HUDEP-2 (cell line): ENCODE results near the gene STARD9.

Source experiments
- DNase-seq, 76 experiments: peaks; one replicate each; lab custom pipeline; 2025; ENCODE audit not compliant: unreplicated experiment in 76 of 76; lab: John Stamatoyannopoulos, UW

Gene STARD9

DNA sequence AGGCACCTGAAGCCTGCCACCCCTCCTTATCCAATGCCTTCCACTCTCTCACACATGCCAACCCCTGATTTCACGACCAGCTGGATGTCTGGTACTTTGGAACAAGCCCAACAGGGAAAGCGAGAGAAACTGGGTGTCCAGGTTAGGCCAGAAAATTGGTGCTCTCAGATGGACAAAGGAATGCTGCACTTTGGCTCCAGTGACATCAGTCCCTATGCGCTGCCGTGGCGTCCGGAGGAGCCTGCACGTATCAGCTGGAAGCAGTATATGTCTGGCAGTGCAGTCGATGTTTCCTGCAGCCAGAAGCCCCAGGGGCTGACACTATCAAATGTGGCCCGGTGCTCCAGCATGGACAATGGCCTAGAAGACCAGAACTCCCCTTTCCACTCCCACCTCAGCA is 116.4 kb downstream of the STARD9 start:
- no peak for DNase-seq

DNA sequence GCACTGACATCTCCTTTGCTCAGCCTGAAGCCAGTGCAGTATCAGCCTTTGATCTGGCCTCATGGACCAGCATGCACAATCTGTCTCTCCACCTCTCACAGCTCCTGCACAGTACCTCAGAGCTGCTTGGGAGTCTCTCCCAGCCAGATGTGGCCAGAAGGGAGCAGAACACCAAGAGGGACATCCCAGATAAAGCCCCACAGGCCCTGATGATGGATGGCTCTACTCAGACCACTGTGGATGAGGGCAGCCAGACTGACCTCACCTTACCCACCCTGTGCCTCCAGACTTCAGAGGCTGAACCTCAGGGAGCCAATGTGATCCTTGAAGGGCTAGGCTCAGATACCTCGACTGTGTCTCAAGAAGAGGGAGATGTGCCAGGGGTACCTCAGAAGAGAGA is 117.1 kb downstream of the STARD9 start:
- no peak for DNase-seq

DNA sequence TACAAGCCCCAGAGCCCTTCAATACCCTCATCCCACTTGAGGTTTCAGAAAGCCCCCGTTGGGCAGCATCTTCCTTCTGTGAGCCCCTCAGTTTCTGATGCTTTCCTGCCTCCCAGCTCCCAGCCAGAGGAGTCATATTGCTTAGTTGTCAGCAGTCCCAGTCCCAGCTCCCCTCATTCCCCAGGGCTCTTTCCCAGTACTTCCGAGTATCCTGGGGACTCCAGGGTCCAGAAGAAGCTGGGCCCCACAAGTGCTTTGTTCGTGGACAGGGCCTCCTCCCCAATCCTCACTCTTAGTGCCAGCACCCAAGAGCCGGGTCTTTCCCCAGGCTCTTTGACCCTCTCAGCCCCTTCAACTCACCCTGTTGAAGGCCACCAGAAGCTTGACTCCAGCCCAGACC is 117.6 kb downstream of the STARD9 start:
- DNase-seq = no peak

DNA sequence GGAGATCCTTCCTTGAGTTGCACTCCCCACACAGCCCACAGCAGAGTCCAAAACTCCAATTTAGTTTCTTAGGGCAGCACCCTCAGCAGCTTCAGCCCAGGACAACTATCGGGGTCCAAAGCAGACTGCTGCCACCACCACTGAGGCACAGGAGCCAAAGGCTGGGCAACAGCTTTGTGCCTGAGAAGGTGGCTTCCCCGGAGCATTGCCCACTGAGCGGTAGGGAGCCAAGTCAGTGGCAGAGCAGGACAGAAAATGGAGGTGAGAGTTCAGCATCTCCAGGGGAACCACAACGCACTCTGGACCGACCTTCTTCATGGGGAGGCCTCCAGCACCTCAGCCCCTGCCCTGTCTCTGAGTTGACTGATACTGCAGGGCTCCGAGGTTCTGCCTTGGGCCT is 118.1 kb downstream of the STARD9 start:
- DNase-seq = no peak

DNA sequence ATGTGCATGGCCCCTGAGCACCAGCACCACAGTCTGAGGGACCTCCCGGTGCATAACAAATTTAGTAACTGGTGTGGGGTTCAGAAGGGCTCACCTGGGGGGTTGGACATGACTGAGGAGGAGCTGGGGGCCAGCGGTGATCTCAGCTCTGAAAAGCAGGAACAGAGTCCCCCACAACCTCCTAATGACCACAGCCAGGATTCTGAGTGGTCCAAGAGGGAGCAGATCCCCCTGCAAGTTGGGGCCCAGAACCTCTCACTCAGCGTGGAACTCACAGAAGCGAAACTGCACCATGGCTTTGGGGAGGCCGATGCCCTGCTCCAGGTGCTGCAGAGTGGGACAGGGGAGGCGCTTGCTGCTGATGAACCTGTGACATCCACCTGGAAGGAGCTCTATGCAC is 118.5 kb downstream of the STARD9 start:
- DNase-seq = no peak

DNA sequence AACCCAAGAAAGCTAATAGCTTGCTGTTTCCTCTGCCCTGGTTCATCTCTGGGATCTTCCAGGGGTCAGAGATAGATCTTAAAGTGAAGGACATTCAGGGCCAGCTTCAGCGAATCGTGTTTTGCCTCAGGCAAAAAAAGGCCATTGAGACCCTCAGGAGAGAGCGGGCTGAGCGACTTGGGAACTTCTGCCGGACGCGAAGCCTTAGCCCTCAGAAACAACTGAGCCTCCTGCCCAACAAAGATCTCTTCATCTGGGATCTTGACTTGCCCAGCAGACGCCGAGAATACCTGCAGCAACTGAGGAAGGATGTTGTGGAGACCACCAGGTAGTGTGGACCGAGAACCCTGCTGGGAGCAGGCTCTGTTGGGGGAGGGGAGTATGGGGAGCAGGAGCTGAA is 119.0 kb downstream of the STARD9 start:
- DNase-seq = no peak

DNA sequence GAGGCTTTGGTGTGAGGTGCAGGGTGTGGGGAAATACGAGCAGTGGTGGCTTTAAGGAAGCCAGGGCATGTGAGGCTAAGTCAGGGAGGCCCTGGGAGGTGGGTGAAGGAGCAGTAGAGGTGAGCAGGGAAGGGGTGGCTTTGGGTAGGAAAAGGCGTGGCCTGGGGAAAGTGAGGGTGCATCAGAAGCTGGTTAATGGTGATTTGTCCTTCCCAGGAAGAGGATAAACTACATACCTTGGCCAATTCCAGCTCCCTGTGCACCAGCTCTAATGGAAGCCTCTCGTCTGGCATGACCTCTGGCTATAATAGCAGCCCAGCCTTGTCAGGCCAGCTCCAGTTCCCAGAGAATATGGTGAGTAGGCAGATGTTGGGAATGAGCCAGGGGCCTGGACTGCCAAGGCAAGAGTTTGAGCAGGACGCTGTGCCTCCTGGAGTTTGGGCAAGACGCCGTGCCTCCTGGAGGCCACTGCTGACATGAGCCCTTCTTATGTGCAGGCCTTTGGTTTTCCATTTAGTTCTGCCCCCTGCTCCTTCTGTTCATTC is 120.2 kb downstream of the STARD9 start:
- no peak for DNase-seq

DNA sequence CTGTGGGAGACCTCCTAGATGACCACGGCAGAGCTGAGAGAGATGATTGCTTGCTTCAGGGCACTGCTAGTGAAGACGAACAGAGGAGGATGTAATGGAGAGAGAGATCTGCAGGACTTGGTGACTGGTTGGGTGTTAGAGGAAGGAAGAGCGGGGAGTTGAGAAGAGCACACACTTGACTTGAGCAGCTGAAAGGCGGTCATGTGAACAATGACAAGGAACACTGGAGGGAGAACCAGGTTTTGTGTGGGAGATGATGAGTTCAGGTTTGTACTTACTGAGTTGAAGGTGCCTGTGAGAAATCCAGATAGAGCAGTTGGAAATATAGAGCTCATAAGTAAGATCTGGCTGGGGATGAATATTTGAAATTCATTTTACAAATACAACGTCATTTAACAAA is 121.2 kb downstream of the STARD9 start:
- DNase-seq = no peak

DNA sequence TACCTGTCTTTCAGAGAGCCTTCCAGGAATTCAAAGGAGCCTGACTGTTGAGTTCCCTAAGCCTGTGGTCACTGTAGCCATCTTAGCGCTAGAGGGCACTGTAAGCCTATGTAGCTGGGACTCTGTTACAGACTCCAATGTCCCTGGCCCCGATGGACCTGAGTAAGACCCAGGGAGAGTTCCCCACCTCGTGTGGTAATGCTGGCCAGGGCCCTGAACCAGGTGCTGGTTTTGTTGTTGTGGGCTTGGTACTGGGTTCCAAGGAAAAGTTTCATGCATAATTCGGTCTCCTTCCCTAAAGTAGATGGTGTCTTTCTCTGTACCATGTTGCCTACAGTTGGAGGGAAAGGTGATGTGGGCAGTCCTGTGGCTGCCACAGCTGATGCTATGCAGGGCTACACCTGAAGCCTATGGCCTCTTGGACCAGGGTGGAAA is 129.1 kb downstream of the STARD9 start:
- DNase-seq = peak in 62 of 76 experiments; percentile 5 to 67 (median 31)

DNA sequence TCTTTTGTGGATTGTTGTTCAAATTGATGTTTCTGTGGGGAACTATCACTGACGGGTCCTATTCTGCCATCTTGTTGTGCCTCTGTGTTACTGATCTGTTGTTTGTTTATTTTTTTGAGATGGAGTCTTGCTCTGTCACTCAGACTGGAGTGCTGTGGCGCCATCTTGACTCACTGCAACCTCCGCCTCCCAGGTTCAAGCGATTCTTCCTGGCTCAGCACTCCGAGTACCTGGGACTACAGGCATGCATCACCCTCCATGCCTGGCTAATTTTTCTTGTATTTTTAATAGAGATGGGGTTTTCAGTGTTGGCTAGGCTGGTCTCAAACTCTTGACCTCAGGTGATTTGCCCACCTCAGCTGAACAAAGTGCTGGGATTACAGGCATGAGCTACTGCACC is 129.9 kb downstream of the STARD9 start:
- no peak for DNase-seq

DNA sequence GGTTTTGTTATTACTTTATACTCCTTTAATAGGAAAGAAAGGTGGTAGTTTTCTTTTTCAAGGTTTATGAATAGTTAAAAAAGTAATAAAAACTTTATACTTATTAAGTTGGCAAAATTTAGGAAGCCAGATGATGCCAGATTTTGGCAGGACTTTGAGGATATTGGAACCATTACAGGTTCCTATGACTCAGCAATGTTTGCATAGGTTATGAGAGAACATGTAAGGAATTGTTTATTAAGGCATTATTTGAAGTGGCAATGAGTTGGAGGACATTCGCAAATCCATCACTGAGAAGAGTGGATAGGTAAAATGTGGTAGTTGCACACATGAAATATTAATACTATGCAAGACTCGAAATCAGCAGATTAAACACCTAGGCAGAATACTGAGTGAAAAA is 131.7 kb downstream of the STARD9 start:
- no peak for DNase-seq

DNA sequence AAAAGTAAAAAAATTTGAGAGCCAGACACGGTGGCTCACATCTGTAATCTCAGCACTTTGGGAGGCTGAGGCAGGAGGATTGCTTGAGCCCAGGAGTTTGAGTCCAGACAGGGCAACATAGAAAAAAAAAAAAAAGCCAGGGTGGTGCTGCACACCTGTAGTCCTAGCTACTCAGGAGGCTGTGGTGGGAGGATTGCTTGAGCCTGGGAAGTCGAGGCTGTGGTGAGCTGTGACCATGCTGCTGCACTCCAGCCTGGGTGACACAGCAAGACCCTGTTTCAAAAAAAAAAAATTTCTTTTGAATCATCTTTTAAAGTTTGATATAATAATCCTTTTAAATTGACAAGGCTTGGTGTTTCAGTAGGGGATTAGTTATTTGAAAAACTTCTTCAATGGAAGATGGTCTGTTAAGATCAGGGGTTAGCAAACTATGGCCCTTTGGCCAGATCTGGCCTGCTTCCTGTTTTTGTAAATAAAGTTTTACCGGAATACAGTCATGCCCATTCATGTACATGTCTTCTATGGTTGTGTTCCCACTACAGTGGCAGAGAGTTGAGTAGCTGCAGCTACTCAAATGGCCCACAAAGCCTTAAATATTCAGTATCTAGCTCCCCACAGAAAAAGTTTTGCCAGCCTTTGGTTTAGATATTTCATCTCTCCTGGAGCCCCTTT is 132.6 kb downstream of the STARD9 start:
- DNase-seq = no peak

DNA sequence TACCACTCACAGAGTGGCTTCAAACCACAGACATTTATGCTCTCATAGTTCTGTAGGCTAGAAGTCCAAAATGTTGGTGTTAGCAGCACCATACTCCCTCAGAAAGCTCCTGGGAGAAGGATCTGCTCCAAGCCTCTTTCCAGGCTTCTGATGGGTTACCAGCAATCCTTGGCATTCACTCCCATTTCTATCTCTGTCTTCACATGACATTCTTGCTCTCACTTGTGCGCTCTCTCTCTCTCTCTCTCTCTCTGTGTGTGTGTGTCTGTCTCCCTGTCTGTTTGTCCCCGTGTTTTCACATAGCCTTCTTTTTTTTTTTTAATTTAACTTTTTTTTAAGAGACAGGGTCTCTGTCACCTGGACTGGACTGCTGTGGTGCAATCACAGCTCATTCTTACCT is 135.3 kb downstream of the STARD9 start:
- no peak for DNase-seq

DNA sequence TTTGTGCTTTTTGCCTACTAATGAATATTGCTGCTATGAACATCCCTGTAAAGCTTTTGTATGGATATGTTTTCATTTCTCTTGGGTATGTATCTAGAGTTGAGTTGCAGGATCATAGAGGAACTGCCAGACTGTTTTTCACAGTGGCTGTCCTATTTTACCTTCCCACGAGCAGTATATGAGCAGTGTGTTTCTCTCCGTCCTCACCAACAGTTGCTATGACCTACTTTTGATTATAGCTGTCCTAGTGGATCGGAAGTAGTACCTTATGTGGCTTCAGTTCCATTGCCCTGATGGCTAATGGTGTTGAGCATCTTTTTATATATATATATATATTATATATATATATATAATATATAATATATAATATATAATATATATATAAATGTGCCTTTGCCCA is 136.3 kb downstream of the STARD9 start:
- DNase-seq = no peak

DNA sequence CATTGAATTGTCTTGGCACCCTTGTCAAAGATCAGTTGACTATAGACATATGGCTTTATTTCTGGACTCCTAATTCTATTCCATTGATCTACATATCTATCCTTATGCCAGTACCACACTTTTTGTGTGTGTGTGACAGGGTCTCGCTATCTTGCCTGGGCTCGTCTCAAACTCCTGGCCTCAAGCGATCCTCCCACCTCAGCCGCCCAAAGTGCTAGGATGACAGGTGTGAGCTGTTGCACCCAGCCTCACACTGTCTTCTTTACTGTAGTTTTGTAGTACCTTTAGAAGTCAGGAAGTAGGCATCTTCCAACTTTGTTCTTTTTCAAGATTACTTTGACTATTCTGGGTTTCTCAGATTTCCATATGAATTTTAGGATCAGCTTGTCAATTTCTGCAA is 137.2 kb downstream of the STARD9 start:
- DNase-seq = no peak

DNA sequence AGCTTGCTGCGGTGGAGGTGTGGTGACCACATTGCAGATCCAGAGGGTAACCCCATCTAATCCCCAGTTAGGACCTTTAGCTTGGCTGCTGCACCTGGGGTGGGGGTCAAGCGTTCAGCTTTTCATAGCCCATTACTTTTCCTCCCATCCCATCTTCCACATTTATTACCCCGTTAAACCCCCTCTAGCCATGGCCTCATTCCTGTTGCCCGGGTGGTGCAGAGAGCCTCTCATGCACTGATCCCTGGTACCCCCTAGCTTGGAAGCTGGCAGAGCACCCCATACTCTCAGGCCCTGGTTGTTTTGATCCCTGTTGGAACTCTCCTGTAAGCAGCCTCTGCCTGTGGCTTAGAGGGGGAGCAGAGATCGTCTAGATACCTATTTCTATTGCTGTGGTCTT is 140.7 kb downstream of the STARD9 start:
- no peak for DNase-seq

DNA sequence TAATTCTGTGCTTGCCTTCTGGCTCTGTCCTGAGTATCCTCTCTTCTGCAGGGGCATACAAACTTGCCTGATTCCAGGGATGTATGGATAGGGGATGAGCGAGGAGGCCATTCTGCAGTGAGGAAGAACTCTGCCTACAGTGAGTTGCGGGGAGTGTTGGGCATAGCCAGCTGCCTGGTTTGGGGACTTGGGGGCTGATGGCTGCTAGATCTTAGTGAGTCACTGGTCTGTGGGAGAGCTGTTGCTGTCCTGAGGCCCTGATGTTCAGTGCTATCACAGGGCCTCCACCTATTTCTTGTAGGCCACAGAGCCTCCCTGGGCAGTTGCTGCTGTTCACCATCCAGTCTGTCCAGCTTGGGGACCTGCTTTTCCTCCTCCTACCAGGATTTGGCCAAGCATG is 141.2 kb downstream of the STARD9 start:
- DNase-seq = no peak

DNA sequence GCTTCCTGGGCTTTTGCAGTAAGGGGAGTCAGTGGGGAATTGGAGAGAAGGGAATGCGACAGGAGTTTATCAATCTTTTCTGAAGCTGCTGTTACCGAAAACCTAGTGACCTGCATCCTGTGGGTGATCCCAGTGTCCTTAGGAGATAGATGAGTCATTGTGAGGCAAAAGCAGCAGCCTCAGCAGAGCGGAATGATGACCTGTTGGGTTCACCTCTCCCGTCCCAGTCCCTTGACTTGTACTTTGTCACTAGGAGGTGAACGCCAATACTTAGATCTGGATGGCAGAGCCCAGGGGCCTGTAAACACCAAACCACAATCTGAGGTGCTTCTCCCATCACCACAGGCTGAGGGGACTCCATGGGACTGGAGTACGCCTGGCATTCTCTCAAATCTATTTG is 143.6 kb downstream of the STARD9 start:
- no peak for DNase-seq

DNA sequence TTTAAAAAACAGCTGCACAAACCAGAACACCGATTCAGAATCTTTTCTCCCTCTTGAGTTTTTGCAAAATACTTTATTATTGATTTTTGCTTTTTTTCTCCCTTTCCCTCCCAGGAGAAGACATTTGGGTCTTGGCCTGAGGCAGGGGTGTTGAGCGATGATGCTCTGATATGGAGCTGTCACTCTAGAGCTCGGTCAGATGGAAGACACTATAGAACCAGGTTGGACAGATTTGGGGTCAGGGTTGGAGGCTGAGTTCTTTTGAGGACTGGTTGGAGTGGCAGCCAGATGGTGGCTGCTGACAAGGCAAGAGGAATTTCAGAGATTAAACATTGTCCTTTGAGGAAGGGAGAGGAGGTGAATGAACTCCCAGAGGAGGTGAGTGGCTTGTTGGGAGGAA is 144.7 kb downstream of the STARD9 start:
- no peak for DNase-seq

DNA sequence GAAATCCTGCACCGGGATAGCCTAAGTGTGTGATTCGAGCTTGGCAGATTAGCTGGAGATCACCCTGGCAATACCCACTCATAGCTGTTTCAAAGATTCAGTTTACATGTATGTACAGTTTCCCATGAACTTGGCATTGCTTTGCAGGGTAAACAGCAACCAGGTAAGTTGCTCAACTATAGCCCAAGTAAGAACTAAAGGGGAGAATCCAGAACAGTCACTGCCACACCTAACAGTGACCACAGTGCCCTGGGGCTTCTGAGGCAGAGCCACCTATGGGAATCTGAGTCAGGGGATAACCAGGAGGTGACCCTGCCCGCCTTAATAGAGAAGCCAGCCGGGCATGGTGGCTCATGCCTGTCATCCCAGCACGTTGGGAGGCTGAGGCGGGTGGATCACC is 145.6 kb downstream of the STARD9 start:
- no peak for DNase-seq

DNA sequence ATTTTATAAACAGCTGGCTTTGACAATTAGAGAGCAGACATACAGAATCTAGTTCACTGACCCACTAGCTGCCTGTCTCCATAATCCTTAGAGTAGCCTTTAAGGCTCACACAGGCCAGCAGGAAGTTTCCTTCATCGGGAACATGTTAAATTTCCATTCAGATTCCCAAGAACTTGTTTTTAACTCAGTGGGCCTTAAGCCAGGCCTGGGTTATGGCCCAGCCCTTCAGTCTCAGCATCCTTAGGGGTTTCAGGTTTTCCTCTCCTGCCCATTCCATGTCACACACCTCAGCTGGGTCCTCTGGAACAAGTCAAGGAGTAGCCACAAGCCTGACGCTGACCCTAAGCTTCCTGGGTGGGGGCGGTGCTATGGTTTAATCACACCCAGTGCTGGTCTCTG is 146.5 kb downstream of the STARD9 start:
- no peak for DNase-seq

DNA sequence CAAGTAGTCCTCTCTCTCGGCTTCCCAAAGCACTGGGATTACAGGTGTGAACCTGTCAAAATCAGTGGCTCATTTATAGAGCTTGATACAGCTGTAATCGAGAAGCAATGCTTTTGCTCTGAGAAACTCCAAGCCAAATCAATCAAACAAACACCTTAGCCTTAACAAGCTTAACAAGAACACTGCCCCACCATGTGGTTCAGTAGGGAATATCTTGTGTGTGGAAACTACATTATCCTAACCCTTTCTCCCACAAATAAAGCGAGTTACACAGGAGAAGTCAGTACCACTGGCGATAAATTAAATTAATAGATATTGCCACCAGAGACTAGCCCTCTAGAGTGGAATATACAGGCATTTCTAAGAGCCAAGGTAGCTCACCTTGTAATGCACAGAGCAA is 147.7 kb downstream of the STARD9 start:
- no peak for DNase-seq

DNA sequence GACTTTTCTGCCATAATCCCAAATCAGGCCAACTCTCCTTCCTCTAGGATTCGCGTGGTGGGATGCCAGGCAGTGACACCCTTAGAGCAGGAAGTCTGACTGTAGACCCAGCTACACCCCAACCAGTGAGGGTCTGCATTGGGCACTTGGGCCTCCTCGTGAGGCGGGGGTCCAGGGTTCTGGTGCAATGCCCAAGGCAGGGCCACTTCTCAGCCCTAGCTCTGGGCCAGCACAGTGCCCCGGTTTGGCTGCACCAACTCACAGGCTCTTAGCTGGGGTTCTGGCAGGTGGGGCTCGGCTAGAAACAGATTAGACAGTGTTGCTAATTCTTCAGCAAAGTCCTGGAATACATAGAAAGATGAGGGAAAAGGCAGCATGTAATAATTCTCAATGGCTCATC is 148.9 kb downstream of the STARD9 start:
- DNase-seq = no peak
